Psoas muscle (tissue), 8 donors: ENCODE measurements around the gene PDCD1. TPM values are rescaled to one million over a fixed set of nuclear protein-coding genes. Genes with fewer than 3 reads are reported as not detected.

Experiments used
- ATAC-seq, 4 donors: fragments of 200-7000 bp; cut with Tn5 transposase; one replicate each; pipeline ENCODE4 v1.9.1; 2020; ENCODE audit warnings: moderate library complexity in 3 of 4, mild to moderate bottlenecking in 2 of 4
- DNase-seq, 2 donors: peaks; one replicate each; pipeline ENCODE4 v3.0.0-alpha.2; 2020
- H3K27ac ChIP-seq: fragments of 200-600 bp; one replicate; pipeline ENCODE4 v1.8.0; 2022
- H3K27me3 ChIP-seq, 3 donors: fragments of 200-600 bp in 1 of 3; one replicate each; pipeline versions ENCODE4 v1.6.1 to v1.8.0; 2013 to 2022; ENCODE audit warnings: low read length in 2 of 3, mild to moderate bottlenecking in 2 of 3, moderate library complexity in 1 of 3; ENCODE audit not compliant: insufficient read depth in 3 of 3
- H3K36me3 ChIP-seq, 2 donors: fragments of 200-600 bp in 1 of 2; one replicate each; pipeline versions ENCODE4 v1.6.1 to v1.8.0; 2013 to 2022; ENCODE audit warnings: low read depth in 1 of 2, mild to moderate bottlenecking in 1 of 2, moderate library complexity in 1 of 2; ENCODE audit not compliant: insufficient read depth in 1 of 2
- H3K4me1 ChIP-seq: fragments of 200-600 bp; one replicate; pipeline ENCODE4 v1.8.0; 2022
- H3K4me3 ChIP-seq: fragments of 200-600 bp; one replicate; pipeline ENCODE4 v1.8.0; 2022; ENCODE audit warnings: mild to moderate bottlenecking
- H3K9me3 ChIP-seq: fragments of 200-600 bp; one replicate; pipeline ENCODE4 v1.8.0; 2022
- CTCF ChIP-seq: fragments of 200-600 bp; IDR thresholded peaks from one replicate; pipeline ENCODE4 v1.8.0; 2022; ENCODE audit warnings: antibody characterized with exemption
- WGBS, 3 donors: extraction: QIAGEN DNeasy Blood & Tissue Kit; methylation state at CpG; one replicate each; pipeline versions ENCODE4 v1.1.6 to v1.1.7; 2013; 5-methylcytosine and 5-hydroxymethylcytosine counted together
- intact Hi-C, 2 donors: fragments of 100-400 bp; cut with DNase I; formaldehyde crosslinking; loops; one replicate each; pipeline versions ENCODE4 v1.11.0 to v1.14.2; 2022
- polyA plus RNA-seq, 3 donors: library from polyadenylated mRNA; stranded (reverse); fragments of 200-250 nt; gene quantifications; one replicate each; pipeline ENCODE4 v1.2.3, GENCODE V29; 2013
- total RNA-seq, 4 donors: library from RNA; stranded (reverse); fragmentation: NEBNext Ultra II Directional in 2 of 4; extraction: Animal tissue kit (Norgen Biotek cat#: 25700) in 2 of 4; gene quantifications; one replicate each; pipeline versions ENCODE4 v1.2.1 to v1.2.4, GENCODE V29; 2021 to 2023
- donor health status: healthy with polysubstance abuse.
- donor health status: DM: no; HTN: no; CAD: no; lungs with moderate emphysema.
- donor health status: Bipolar disorder and iron deficiency.
- donor health status: healthy.
- donor health status: DM: yes; HTN: yes; CAD: no.
- donor health status: DM: no; HTN: no; CAD: no.
- donor health status: DM: no; HTN: no; CAD: no.
- donor health status: DM: yes; HTN: yes; CAD: no.

The PDCD1 gene
- total and polyA plus RNA-seq, 7 donors = 0.03 to 0.30 (median 0.06) TPM; not detected in 2

- TF ChIP-seq CTCF = no peak
- H3K4me3 ChIP-seq = no peak overlapping the region
- ATAC-seq (no peak), DNase-seq (peak in 1 of 2 donors; percentile 51)
- peaks cover 4% of the 10 kb centered on the region for H3K4me1 ChIP-seq
- intact Hi-C loops = no loop called here
- WGBS, 3 donors = 83 to 84% (median 84%) methylated on average over 46 to 48 of the region's 48 CpGs
- H3K9me3 ChIP-seq = no peaks in the 10 kb centered on the region
- H3K27ac ChIP-seq = no peak overlapping the region
- H3K36me3 ChIP-seq = no peaks in the 10 kb centered on the region
- H3K27me3 ChIP-seq = no peaks in the 10 kb centered on the region
Observed at GRCh38 chr2:241815477-241816430, 42.9 kb downstream of the PDCD1 start.

- Histone ChIP-seq H3K36me3 (no peaks in the 10 kb centered on the region), H3K9me3 (no peaks in the 10 kb centered on the region), H3K27me3 (no peaks in the 10 kb centered on the region), H3K4me3 (no peak overlapping the region), H3K4me1 (peaks cover 13% of the 10 kb centered on the region), H3K27ac (no peak overlapping the region)
- intact Hi-C loops = no loop called here
- WGBS, 3 donors = 92 to 93% (median 92%) methylated on average over 35 to 52 of the region's 52 CpGs
- TF ChIP-seq CTCF = no peak
- ATAC-seq (no peak), DNase-seq (peak in 1 of 2 donors; percentile 49)
Observed at GRCh38 chr2:241814643-241815476, 43.8 kb downstream of the PDCD1 start.

- ATAC-seq = no peak
- Histone ChIP-seq H3K36me3 (no peaks in the 10 kb centered on the region), H3K4me3 (no peak overlapping the region), H3K27me3 (no peaks in the 10 kb centered on the region), H3K4me1 (peaks cover 19% of the 10 kb centered on the region), H3K9me3 (no peaks in the 10 kb centered on the region), H3K27ac (no peak overlapping the region)
- peak; percentile 10 to 48 for DNase-seq
- no peak for TF ChIP-seq CTCF
- intact Hi-C loops = no loop called here
- 90 to 93% (median 92%) methylated on average over 9 to 17 of the region's 17 CpGs for WGBS, 3 donors
Observed at GRCh38 chr2:241814393-241814642, 44.4 kb downstream of the PDCD1 start.

- Histone ChIP-seq H3K4me1 (peaks cover 21% of the 10 kb centered on the region), H3K4me3 (no peak overlapping the region), H3K9me3 (no peaks in the 10 kb centered on the region), H3K27ac (no peak overlapping the region), H3K36me3 (no peaks in the 10 kb centered on the region), H3K27me3 (no peaks in the 10 kb centered on the region)
- intact Hi-C loops = no loop called here
- TF ChIP-seq CTCF = no peak
- 54 to 65% (median 59%) methylated on average over 14 to 20 of the region's 20 CpGs for WGBS, 3 donors
- no peak for ATAC-seq
- peak; percentile 18 to 59 for DNase-seq
Observed at GRCh38 chr2:241813644-241814392, 44.9 kb downstream of the PDCD1 start.
